ENCODE data around the gene CHTOP.

GRCh38 chr1:153638261-153638660 lies 4.4 kb downstream of the CHTOP start:
- TF ChIP-seq EP300 (IDR thresholded peaks at IDR 0.05; ENCODE audit: borderline replicate concordance in 1 of 2, low read depth in 2 of 2, low read length in 2 of 2), result no peak
- TF ChIP-seq CTCF (IDR thresholded peaks at IDR 0.05; ENCODE audit: control extremely low read depth in 1 of 3, insufficient read depth in 1 of 3, low read depth in 1 of 3, low read length in 3 of 3), result no peak
- no peak for TF ChIP-seq RAD21 (IDR thresholded peaks at IDR 0.05 in 1 of 2, conservative IDR thresholded peaks at IDR 0.05 in 1 of 2; ENCODE audit: low read depth in 2 of 2, low read length in 2 of 2)
- no peak for TF ChIP-seq HDAC6 (IDR thresholded peaks at IDR 0.05; ENCODE audit: low read depth, low read length)
- no peak; a peak in 1 of 3 replicates for TF ChIP-seq POLR2A (IDR thresholded peaks at IDR 0.05; ENCODE audit: control extremely low read depth in 1 of 2, low read depth in 2 of 2, low read length in 2 of 2)
- TF ChIP-seq POU5F1 (IDR thresholded peaks at IDR 0.05; ENCODE audit: low read depth, low read length), result no peak
- no peak for TF ChIP-seq JUN (IDR thresholded peaks at IDR 0.05; ENCODE audit: low read depth, low read length)
- no peak for TF ChIP-seq RNF2 (IDR thresholded peaks at IDR 0.05; ENCODE audit: borderline replicate concordance, low read depth, low read length, missing control alignments, poor library complexity, severe bottlenecking)
- TF ChIP-seq PHF8 (conservative IDR thresholded peaks at IDR 0.05; ENCODE audit: low read depth, low read length), result no peak
- TF ChIP-seq CHD2 (IDR thresholded peaks at IDR 0.05; ENCODE audit: low read length), result no peak
